Measurements from ENCODE around the gene ARHGAP31.

- TF ChIP-seq CTCF (IDR thresholded peaks at IDR 0.05), result no peak
- TF ChIP-seq POLR2A (IDR thresholded peaks at IDR 0.05), result no peak
Measured at GRCh38 chr3:119437691-119438258, 143.6 kb downstream of the ARHGAP31 start.

Data from esophagus squamous epithelium (tissue), 4 donors.